Measurements from ENCODE around the gene RTL1.

Gene RTL1

GRCh38 chr14:100851586-100851916, 52.0 kb downstream of the RTL1 start:
- no peak for DNase-seq (ENCODE audit: low read depth in 2 of 2)

- peak; percentile 51 to 52 for DNase-seq (ENCODE audit: low read depth in 2 of 2)
Measured at GRCh38 chr14:100850841-100851585, 52.5 kb downstream of the RTL1 start.

DNA sequence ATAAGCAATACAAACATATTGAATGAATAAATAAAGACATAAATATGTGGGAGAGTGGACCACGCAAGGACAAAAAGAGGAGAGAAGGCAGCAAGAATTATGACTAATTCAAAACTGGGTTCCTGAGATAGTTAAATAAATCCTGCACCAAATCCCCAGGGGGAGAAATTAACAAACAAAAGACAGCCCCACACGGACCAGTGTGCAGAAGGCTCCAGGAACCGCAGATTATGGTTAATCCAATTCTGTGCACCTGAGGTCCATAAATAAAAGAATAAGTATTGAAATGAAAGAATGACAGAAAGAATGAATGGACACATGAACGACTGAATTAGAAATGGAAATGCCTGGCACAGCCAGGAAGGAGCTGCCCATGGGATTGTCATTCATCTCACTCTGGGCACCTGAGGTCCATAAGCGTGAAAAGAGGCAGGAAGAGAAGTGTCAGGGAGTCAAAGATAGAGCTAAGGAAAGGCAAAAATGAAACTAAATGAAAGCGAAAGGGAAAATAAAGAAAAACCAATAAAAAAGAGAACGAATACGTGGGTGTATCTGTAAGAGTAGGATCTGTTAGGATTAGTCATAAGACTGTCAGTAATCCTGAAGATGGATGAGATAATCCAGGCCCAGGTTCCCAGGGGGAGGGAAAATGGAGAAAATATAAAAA, 54.3 kb downstream of the RTL1 start:
- DNase-seq (ENCODE audit: low read depth in 2 of 2), result no peak

GRCh38 chr14:100846309-100846859, 57.1 kb downstream of the RTL1 start:
- no peak for DNase-seq (ENCODE audit: low read depth in 2 of 2)

DNA sequence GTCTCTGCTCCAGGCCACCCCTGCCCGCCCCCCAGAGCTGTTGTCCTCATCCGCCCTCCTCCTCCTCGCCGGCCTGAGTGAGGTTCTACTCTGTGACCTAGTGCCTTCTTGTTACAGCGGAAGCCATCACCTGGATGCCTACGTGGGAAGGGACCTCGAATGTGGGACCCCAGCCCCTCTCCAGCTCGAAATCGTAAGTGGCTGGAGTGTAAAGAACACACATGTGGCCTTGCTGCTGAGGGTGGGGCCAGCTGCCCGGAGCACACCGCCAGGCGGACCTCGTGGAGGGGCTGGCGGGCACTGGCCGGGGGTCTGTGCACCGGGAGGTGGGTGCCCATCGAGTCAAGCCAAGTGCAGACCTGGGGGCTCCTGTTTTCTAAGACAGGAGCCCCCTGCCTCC, 58.2 kb downstream of the RTL1 start:
- DNase-seq (ENCODE audit: low read depth in 2 of 2), result no peak

DNA sequence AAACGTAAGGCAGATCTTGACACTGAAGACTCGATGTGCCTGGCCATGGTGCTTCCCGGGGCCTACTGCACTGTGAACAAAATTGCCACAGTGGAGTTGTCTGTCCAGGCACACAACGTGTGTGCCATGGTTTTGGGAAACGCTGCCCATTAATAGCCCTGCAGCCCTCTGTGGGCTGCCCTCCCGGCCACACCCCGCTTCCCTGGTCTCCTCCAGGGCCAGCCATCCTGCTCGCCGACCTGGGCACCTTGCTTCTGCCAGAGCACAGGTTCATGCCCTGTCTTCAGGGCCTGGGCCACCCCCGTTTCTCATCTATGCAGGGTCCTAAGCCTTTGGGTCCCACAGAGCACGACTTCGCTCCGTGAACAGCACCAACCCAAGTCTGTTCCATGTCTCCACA, 58.7 kb downstream of the RTL1 start:
- no peak for DNase-seq (ENCODE audit: low read depth in 2 of 2)

DNA sequence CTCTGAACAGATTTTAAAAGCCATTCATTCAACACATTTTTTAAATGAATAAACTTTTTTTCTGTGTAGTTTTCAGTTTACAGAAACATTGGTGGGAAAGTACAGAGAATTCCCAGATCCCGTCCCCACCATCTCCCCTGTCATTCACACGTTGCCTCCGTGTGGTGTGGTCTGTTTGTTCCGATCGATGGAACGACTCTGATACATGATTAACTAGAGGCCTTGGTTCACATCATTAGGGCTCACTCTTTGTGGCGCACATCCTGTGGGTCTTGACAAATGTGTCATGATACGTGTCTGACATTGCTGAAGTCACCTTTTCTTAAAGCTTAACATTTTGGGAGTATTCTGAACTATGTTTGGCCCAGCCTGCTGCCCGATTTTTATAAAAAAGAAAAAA, 59.1 kb downstream of the RTL1 start:
- DNase-seq (ENCODE audit: low read depth in 2 of 2), result no peak

- DNase-seq (ENCODE audit: low read depth in 2 of 2), result no peak
Measured at GRCh38 chr14:100844082-100844408, 59.5 kb downstream of the RTL1 start.

GRCh38 chr14:100842799-100843198, 60.7 kb downstream of the RTL1 start:
- no peak for DNase-seq (ENCODE audit: low read depth in 2 of 2)

- DNase-seq (ENCODE audit: low read depth in 2 of 2), result no peak
Measured at GRCh38 chr14:100841761-100842403, 61.6 kb downstream of the RTL1 start.

DNA sequence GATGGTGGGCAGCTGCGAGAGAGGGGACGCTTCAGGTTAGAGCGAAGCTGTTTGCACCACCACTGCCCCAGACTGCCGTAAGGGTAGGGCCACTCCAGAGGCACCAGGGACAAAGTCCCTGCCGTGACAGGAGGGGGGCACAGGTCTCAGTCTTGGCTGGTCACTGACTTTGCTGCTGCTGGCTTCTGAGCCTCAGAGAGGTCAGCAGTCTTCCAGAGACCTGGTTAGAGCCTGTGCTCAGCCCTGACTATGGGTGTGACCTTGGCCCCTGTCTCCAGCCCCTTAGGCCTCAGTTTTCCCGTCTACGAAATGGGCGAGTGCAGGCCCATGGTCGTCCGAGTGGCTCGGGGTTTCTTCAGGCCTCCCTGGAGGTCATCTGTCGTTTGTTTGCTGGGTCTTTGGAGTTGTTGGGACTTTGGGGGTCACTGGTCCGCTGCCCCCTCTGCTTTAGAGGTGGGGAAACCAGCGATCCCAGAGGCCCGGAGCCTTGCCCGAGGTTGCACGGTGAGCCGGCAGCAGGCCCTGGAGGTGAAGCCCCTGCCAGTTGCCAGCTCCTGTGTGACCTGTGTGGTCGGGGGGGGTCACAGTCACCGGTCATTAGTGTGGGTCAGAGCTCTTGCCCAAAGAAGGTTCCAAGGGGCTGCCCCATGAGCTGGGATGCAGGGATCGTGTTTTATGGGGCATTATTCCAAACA, 62.3 kb downstream of the RTL1 start:
- no peak for DNase-seq (ENCODE audit: low read depth in 2 of 2)

GRCh38 chr14:100840286-100841065, 63.0 kb downstream of the RTL1 start:
- DNase-seq (ENCODE audit: low read depth in 2 of 2), result no peak

GRCh38 chr14:100839681-100840111, 63.8 kb downstream of the RTL1 start:
- DNase-seq (ENCODE audit: low read depth in 2 of 2), result no peak

DNA sequence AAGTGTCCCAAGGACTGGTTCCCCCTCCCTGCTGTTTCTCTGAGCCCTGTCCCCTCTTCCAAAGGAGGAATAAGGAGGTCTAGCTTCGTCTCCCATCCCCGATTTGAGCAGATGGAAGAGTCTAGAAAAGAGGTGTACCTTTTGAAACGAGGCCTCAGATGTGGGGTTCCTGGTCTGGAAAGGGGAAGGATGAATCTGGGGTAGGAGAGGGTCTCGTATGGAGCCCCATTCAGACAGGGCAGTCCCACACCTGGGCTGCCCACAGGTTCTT, 64.3 kb downstream of the RTL1 start:
- DNase-seq (ENCODE audit: low read depth in 2 of 2), result no peak

- no peak for DNase-seq (ENCODE audit: low read depth in 2 of 2)
Measured at GRCh38 chr14:100838493-100839314, 64.8 kb downstream of the RTL1 start.

DNA sequence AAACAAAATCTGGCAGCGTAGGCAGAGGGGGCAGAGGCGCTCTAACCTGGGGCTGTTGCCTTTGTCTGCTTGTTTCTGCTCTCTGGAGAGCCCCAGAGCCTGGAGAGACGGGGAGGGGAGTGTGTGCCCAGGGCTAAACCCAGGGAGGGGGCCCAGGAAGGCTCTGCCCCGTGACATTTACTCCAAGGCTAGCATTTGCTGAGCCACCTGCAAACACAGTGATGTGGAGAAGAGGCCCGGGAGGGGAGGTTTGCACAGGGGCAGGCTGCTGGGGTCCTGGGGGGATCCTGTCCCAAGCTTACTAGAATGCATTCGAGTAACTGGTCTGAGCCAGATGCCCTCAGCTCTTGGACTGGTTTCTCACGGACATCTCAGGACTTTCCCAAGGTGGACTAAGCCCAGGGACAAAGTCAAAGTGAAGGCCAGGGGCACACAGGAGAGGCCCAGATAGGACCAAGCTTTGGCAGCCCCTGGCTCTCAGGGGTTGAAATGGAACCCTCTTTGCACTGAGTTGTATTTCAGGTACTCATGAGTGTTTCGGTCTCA, 65.6 kb downstream of the RTL1 start:
- no peak for DNase-seq (ENCODE audit: low read depth in 2 of 2)

- DNase-seq (ENCODE audit: low read depth in 2 of 2), result no peak
Measured at GRCh38 chr14:100836941-100837804, 66.3 kb downstream of the RTL1 start.

- DNase-seq (ENCODE audit: low read depth in 2 of 2), result no peak
Measured at GRCh38 chr14:100836311-100836805, 67.2 kb downstream of the RTL1 start.

DNA sequence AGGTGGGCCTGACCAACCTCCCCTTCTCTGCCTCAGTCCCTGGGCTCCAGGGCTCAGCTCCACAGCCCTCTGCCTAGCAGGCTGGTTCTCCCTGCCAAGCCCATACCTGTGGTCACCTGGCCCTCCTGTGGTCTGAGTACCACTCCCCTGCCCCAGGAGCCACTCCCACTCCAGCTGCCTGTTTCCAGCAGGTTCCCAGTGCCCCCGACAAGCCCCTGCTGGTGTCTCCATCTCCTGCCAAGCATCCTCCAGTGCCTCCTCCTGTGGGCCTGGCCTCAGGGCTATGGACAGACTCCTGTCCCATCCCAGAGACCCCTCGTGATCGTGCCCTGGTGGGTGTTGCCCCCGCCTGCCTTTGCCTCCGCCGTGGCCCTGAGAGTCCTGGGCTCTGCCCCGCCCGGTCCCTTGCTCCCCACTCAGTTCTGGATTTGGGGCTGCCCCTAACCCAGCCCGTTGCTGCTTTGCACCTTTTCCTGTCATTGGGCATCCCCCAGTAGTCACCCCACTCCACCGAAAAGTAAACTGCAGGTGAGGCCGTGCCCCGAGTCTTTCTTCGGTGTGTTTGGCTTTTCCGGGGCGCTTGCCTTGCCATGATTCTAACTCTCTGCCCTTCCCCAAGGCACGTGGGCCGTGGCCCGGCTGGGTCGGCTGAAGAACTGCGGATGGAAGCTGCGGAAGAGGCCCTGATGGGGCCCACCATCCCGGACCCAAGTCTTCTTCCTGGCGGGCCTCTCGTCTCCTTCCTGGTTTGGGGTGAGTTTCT, 67.8 kb downstream of the RTL1 start:
- DNase-seq (ENCODE audit: low read depth in 2 of 2), result no peak
